HG02943 (cell line): ENCODE data around the gene HLA-DQA1.

Experiments
- ATAC-seq: cut with Tn5 transposase; IDR thresholded peaks from one replicate; pipeline ENCODE4 v1.9.1; 2021; ENCODE audit warnings: mild to moderate bottlenecking, low read depth, moderate library complexity; ENCODE audit not compliant: unreplicated experiment

HLA-DQA1 gene

GRCh38 chr6:32692019-32692418 lies 54.8 kb downstream of the HLA-DQA1 start:
- ATAC-seq = no peak
